Naive thymus-derived CD4-positive, alpha-beta T cell (primary cell): ENCODE data around the gene ZSCAN2. TPM values are rescaled to one million over a fixed set of nuclear protein-coding genes. Genes with fewer than 3 reads are reported as not detected.

ENCODE experiments used
- ATAC-seq: fragments of 150-1000 bp; cut with Tn5 transposase; 2 replicates; pipeline ENCODE4 v1.10.0; 2021; ENCODE audit warnings: mild to moderate bottlenecking, moderate library complexity
- CTCF ChIA-PET: fragments of 350-600 bp; sonication (Branson Sonifier 250); formaldehyde crosslinking; loops from one replicate; lab custom pipeline; 2021; ENCODE audit warnings: antibody characterized with exemption; lab: Charles Lee
- POLR2A ChIA-PET: fragments of 350-600 bp; sonication (Branson Sonifier 250); formaldehyde crosslinking; loops from one replicate; lab custom pipeline; 2021; ENCODE audit warnings: antibody characterized with exemption, inconsistent platforms; lab: Charles Lee
- DNase-seq, 9 donors: peaks; one replicate each; pipeline versions ENCODE4 v3.0.0 to v3.0.0-alpha.2; 2020 to 2022; ENCODE audit warnings: mixed read lengths in 1 of 9
- H3K27ac ChIP-seq: one replicate; pipeline ENCODE4 v1.7.0; 2013; ENCODE audit warnings: mild to moderate bottlenecking, low read depth, low read length, moderate library complexity
- H3K27me3 ChIP-seq, 2 donors: one replicate each; pipeline ENCODE4 v1.7.0; 2013; ENCODE audit warnings: low read length in 2 of 2, mild to moderate bottlenecking in 2 of 2, moderate library complexity in 2 of 2; ENCODE audit not compliant: control insufficient read depth in 2 of 2, insufficient read depth in 2 of 2
- H3K36me3 ChIP-seq, 3 experiments: 1 replicate in 2 of 3; 2 replicates in 1 of 3; pipeline ENCODE4 v1.7.0; 2013; ENCODE audit warnings: low read length in 3 of 3, mild to moderate bottlenecking in 3 of 3, moderate library complexity in 1 of 3; ENCODE audit not compliant: insufficient read depth in 3 of 3, control insufficient read depth in 2 of 3
- H3K4me1 ChIP-seq, 2 donors: one replicate each; pipeline ENCODE4 v1.7.0; 2013; ENCODE audit warnings: low read length in 2 of 2, mild to moderate bottlenecking in 2 of 2, moderate library complexity in 1 of 2; ENCODE audit not compliant: control insufficient read depth in 2 of 2, insufficient read depth in 2 of 2
- H3K4me3 ChIP-seq: 2 replicates; pipeline ENCODE4 v1.7.0; 2013; ENCODE audit warnings: mild to moderate bottlenecking, low read length
- H3K9me3 ChIP-seq, 3 experiments: 1 replicate in 2 of 3; 2 replicates in 1 of 3; pipeline ENCODE4 v1.7.0; 2013; ENCODE audit warnings: low read length in 3 of 3; ENCODE audit not compliant: control insufficient read depth in 2 of 3
- H3K27ac Mint-ChIP-seq, 9 donors: one replicate each; pipeline ENCODE4 v1.8.0; 2020 to 2022; ENCODE audit warnings: mixed read lengths in 9 of 9, mild to moderate bottlenecking in 8 of 9, moderate library complexity in 5 of 9, inconsistent platforms in 2 of 9
- H3K27me3 Mint-ChIP-seq, 5 donors: one replicate each; pipeline ENCODE4 v1.8.0; 2021 to 2022; ENCODE audit warnings: mixed read lengths in 5 of 5, mild to moderate bottlenecking in 1 of 5
- H3K36me3 Mint-ChIP-seq, 5 donors: one replicate each; pipeline ENCODE4 v1.8.0; 2020 to 2022; ENCODE audit warnings: mixed read lengths in 5 of 5, mild to moderate bottlenecking in 3 of 5, inconsistent platforms in 1 of 5
- H3K4me1 Mint-ChIP-seq, 7 donors: one replicate each; pipeline ENCODE4 v1.8.0; 2020 to 2022; ENCODE audit warnings: mixed read lengths in 7 of 7, mild to moderate bottlenecking in 3 of 7, inconsistent platforms in 1 of 7
- H3K4me3 Mint-ChIP-seq, 10 donors: one replicate each; pipeline ENCODE4 v1.8.0; 2020 to 2022; ENCODE audit warnings: mild to moderate bottlenecking in 10 of 10, mixed read lengths in 10 of 10, moderate library complexity in 6 of 10, inconsistent platforms in 2 of 10
- H3K9me3 Mint-ChIP-seq, 11 donors: one replicate each; pipeline ENCODE4 v1.8.0; 2020 to 2022; ENCODE audit warnings: mixed read lengths in 11 of 11, mild to moderate bottlenecking in 4 of 11, inconsistent platforms in 1 of 11, moderate library complexity in 1 of 11
- intact Hi-C, 2 donors: fragments of 100-400 bp; cut with micrococcal nuclease; formaldehyde crosslinking; loops; one replicate each; pipeline ENCODE4 v1.15.1; 2023
- polyA plus RNA-seq, 2 donors: library from polyadenylated mRNA; unstranded; fragments of 300-500 nt; fragmentation: Illumina TruSeq; gene quantifications; one replicate each; pipeline ENCODE4 v1.2.3, GENCODE V29; 2021
- total RNA-seq, 6 experiments: library from RNA in 5 of 6; stranded (reverse) in 5 of 6; gene quantifications; 1 replicate in 5 of 6; 2 replicates in 1 of 6; pipeline ENCODE4 v1.2.3 and lab custom pipeline; 2021 to 2026

Gene ZSCAN2
- total and polyA plus RNA-seq, 7 experiments from 2014 or later = 4.8 to 13.0 (median 6.8) TPM

DNA sequence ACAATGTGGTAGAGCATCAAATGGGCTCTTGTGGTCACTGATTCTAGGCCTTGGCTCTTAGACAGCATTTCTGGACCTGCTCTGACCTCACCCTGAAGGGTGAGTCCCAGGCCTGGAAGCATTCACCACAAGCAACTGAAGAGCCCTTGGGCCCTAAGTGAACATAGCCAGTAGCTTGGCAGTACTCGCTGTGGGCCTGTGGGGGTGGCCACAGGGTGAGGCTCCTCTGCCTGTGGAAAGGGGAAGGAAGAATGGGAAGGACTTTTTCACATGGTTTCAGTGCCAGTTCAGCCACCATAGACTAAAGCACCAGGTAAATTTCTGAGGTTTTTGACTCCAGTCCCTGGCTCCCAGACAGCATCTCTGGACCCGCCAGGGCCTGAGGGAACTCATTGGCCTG is 5.1 kb upstream of the ZSCAN2 start:
- Histone ChIP-seq H3K27me3 (no peaks in the 10 kb centered on the region), H3K27ac (no peak overlapping the region), H3K36me3 (peaks cover 0 to 3% (median 0%) of the 10 kb centered on the region in 3 experiments), H3K4me3 (no peak overlapping the region), H3K9me3 (no peaks in the 10 kb centered on the region), H3K4me1 (peaks cover 18 to 23% of the 10 kb centered on the region in 2 donors)
- Mint-ChIP-seq H3K4me3 (no peak overlapping the region), H3K4me1 (peaks cover 33 to 56% (median 49%) of the 10 kb centered on the region in 7 donors), H3K27me3 (peaks cover 0 to 10% (median 0%) of the 10 kb centered on the region in 5 donors), H3K9me3 (peaks cover 0 to 3% (median 0%) of the 10 kb centered on the region in 11 donors), H3K27ac (peak overlapping the region in 3 of 9 donors; percentile 48 to 88 (median 52)), H3K36me3 (peaks cover 0 to 5% (median 0%) of the 10 kb centered on the region in 5 donors)
- intact Hi-C loops = loop anchor here (5.0 to 10.0 kb wide), 2 partner anchors 122 to 449 kb away; partner anchors contain the start of gene SEC11A (in 1 of the 2)
- POLR2A ChIA-PET = no interaction called here
- ATAC-seq (no peak), DNase-seq (no peak)
- CTCF ChIA-PET = interaction anchor here (0.6 kb wide), 1 partner anchor 99 kb away, joined by 5 read pairs; no protein-coding TSS in a partner anchor

DNA sequence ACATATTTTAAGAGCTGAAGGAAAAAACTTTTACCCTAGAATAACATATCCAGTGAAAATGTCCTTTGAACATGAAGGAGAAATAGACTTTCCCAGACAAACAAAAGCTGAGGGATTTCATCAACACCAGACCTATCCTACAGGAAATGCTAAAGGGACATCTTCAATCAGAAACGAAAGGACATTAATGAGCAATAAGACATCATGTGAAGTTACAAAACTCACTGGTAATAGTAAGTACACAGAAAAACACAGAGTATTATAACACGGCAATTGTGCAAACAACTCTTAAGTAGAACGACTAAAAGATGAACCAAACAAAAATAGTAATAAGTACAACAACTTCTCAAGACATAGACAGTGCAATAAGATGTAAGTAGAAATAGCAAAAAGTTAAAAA is 3.5 kb upstream of the ZSCAN2 start:
- no peaks in the 10 kb centered on the region for H3K27me3 ChIP-seq
- Mint-ChIP-seq H3K27me3 (peaks cover 0 to 4% (median 0%) of the 10 kb centered on the region in 5 donors), H3K36me3 (peaks cover 0 to 5% (median 0%) of the 10 kb centered on the region in 5 donors), H3K27ac (peak overlapping the region; percentile 27 to 92 (median 60)), H3K4me3 (peak overlapping the region in 2 of 10 donors; percentile 89 to 92), H3K9me3 (peaks cover 0 to 3% (median 0%) of the 10 kb centered on the region in 11 donors), H3K4me1 (peaks cover 37 to 62% (median 52%) of the 10 kb centered on the region in 7 donors)
- CTCF ChIA-PET = interaction anchor here (1.1 to 2.2 kb wide), 5 partner anchors 9 to 284 kb away, joined by 3 to 18 read pairs (median 5); no protein-coding TSS in a partner anchor
- no peak overlapping the region for H3K27ac ChIP-seq
- no peak overlapping the region for H3K4me3 ChIP-seq
- POLR2A ChIA-PET = interaction anchor here (1.0 to 5.1 kb wide), 2 partner anchors 17 to 37 kb away, joined by 3 to 115 read pairs; no protein-coding TSS in a partner anchor
- DNase-seq = no peak
- no peak for ATAC-seq
- H3K9me3 ChIP-seq = no peaks in the 10 kb centered on the region
- H3K36me3 ChIP-seq = peaks cover 0 to 8% (median 0%) of the 10 kb centered on the region in 3 experiments
- intact Hi-C loops = loop anchor here (5.0 to 10.0 kb wide), 2 partner anchors 120 to 448 kb away; partner anchors contain the start of gene SEC11A (in 1 of the 2)
- peaks cover 23 to 24% of the 10 kb centered on the region in 2 donors for H3K4me1 ChIP-seq

DNA sequence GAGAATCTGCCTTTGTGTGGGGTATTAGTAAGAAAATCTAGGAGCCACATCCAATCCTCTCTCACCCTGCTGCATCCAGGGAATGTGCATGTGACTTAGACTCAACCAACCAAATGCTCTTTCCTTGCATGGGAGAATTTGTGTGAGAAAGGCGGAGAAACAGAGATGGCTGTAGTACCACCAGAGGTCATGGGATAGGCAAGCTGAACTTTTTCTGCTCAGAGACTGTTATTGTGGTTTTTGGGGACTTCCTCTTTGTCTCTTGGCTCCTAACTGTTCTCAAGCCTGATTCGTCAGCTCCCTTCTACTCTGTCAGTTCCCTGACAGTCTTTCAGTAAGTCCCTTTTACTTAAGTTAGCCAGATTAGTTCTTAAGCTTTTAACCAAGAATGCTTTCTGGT is 2.6 kb upstream of the ZSCAN2 start:
- no peaks in the 10 kb centered on the region for H3K27me3 Mint-ChIP-seq
- Histone ChIP-seq H3K36me3 (peaks cover 0 to 8% (median 0%) of the 10 kb centered on the region in 3 experiments), H3K4me3 (peak overlapping the region; percentile 24), H3K27ac (peak overlapping the region; percentile 72), H3K4me1 (peaks cover 23 to 24% of the 10 kb centered on the region in 2 donors), H3K9me3 (no peaks in the 10 kb centered on the region), H3K27me3 (no peaks in the 10 kb centered on the region)
- H3K36me3 Mint-ChIP-seq = peaks cover 0 to 5% (median 1%) of the 10 kb centered on the region in 5 donors
- peak overlapping the region; percentile 52 to 98 (median 78) for H3K4me3 Mint-ChIP-seq
- peaks cover 43 to 71% (median 55%) of the 10 kb centered on the region in 7 donors for H3K4me1 Mint-ChIP-seq
- ChIA-PET POLR2A (interaction anchor here (0.6 to 5.1 kb wide), 9 partner anchors 10 to 382 kb away, joined by 3 to 115 read pairs (median 5); partner anchors contain the start of gene WDR73), CTCF (interaction anchor here (0.9 to 2.2 kb wide), 12 partner anchors 11 to 330 kb away, joined by 3 to 18 read pairs (median 5); partner anchors contain the start of gene WDR73)
- peaks cover 0 to 3% (median 0%) of the 10 kb centered on the region in 11 donors for H3K9me3 Mint-ChIP-seq
- DNase-seq (peak in 7 of 9 donors; percentile 58 to 77 (median 72)), ATAC-seq (peak; percentile 69)
- peak overlapping the region; percentile 55 to 96 (median 88) for H3K27ac Mint-ChIP-seq
- intact Hi-C loops = loop anchor here (1.0 to 10.0 kb wide), 6 partner anchors 40 to 447 kb away; partner anchors contain the start of genes NMB (in 1 of the 2), SEC11A (in 1 of the 2) and WDR73 (in 1 of the 2)

DNA sequence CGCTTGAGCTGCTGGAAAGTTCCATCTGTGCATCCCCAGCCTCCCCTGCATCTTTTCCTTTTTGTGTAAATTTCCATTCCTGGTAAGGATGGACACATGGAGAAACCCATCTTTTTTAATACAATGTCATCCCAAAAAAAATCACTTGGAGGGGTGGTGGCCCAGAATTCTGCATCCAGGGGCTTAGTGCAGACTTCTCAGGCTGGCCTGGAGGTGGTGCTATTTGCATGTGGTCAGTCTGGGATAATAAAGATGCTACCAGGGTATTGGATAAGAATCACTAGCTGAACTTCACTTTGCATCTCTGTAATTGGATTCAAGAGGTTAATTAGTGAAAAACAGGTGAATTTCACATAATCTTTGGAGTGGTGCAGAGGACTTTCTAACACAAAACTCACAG is 1.8 kb upstream of the ZSCAN2 start:
- H3K27ac ChIP-seq = peak overlapping the region; percentile 72
- H3K4me3 ChIP-seq = peak overlapping the region; percentile 24
- CTCF ChIA-PET = interaction anchor here (0.9 to 2.2 kb wide), 12 partner anchors 9 to 329 kb away, joined by 3 to 18 read pairs (median 4); partner anchors contain the start of gene WDR73
- Mint-ChIP-seq H3K27ac (peak overlapping the region; percentile 55 to 96 (median 88)), H3K27me3 (no peaks in the 10 kb centered on the region), H3K4me1 (peaks cover 45 to 75% (median 58%) of the 10 kb centered on the region in 7 donors), H3K4me3 (peak overlapping the region; percentile 52 to 98 (median 78)), H3K36me3 (peaks cover 0 to 7% (median 4%) of the 10 kb centered on the region in 5 donors), H3K9me3 (peaks cover 0 to 3% (median 0%) of the 10 kb centered on the region in 11 donors)
- peaks cover 0 to 13% (median 0%) of the 10 kb centered on the region in 3 experiments for H3K36me3 ChIP-seq
- intact Hi-C loops = loop anchor here (1.0 to 10.0 kb wide), 6 partner anchors 39 to 446 kb away; partner anchors contain the start of genes NMB (in 1 of the 2), SEC11A (in 1 of the 2) and WDR73 (in 1 of the 2)
- DNase-seq (peak in 1 of 9 donors; percentile 12), ATAC-seq (no peak)
- POLR2A ChIA-PET = interaction anchor here (0.5 to 5.1 kb wide), 12 partner anchors 10 to 556 kb away, joined by 3 to 115 read pairs (median 4); partner anchors contain the start of gene WDR73
- H3K27me3 ChIP-seq = no peaks in the 10 kb centered on the region
- no peaks in the 10 kb centered on the region for H3K9me3 ChIP-seq
- H3K4me1 ChIP-seq = peaks cover 23 to 24% of the 10 kb centered on the region in 2 donors

DNA sequence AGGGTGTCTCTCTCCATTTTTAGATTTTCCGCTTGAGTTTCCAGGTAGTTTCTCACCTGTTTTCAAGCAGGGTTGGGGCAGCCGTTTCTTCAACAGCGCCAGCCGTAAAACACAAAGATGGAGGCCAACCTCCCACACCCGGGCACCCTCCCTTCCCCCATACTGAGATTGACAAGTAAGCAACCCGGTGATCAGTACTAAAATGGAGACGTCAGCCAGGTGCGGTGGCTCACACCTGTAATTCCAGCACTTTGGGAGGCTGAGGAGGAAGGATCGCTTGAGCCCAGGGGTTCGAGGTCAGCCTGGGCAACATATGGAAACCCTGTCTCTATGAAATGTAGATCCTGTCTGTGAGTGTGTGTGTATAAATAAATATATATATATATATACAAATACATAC is 903 bp upstream of the ZSCAN2 start:
- no peak overlapping the region for H3K27ac ChIP-seq
- peaks cover 0 to 19% (median 0%) of the 10 kb centered on the region in 3 experiments for H3K36me3 ChIP-seq
- CTCF ChIA-PET = interaction anchor here (1.0 to 1.6 kb wide), 3 partner anchors 9 to 34 kb away, joined by 3 to 7 read pairs (median 3); no protein-coding TSS in a partner anchor
- DNase-seq (no peak), ATAC-seq (no peak)
- H3K4me1 ChIP-seq = peaks cover 25 to 26% of the 10 kb centered on the region in 2 donors
- POLR2A ChIA-PET = interaction anchor here (0.7 to 5.1 kb wide), 7 partner anchors 34 to 781 kb away, joined by 3 to 115 read pairs (median 4); partner anchors contain the start of genes AKAP13 and WDR73
- H3K4me3 ChIP-seq = no peak overlapping the region
- H3K27ac Mint-ChIP-seq = peak overlapping the region in 5 of 9 donors; percentile 54 to 88 (median 86)
- peaks cover 44 to 76% (median 59%) of the 10 kb centered on the region in 7 donors for H3K4me1 Mint-ChIP-seq
- peaks cover 0 to 3% (median 0%) of the 10 kb centered on the region in 11 donors for H3K9me3 Mint-ChIP-seq
- H3K9me3 ChIP-seq = no peaks in the 10 kb centered on the region
- H3K27me3 ChIP-seq = no peaks in the 10 kb centered on the region
- intact Hi-C loops = loop anchor here (1.0 to 10.0 kb wide), 10 partner anchors 12 to 445 kb away; partner anchors contain the start of genes SEC11A (in 2 of the 2), ZNF592 (in 2 of the 2), PDE8A (in 1 of the 2) and WDR73 (in 1 of the 2)
- H3K36me3 Mint-ChIP-seq = peaks cover 0 to 12% (median 0%) of the 10 kb centered on the region in 5 donors
- no peaks in the 10 kb centered on the region for H3K27me3 Mint-ChIP-seq
- H3K4me3 Mint-ChIP-seq = peak overlapping the region; percentile 89 to 99 (median 96)
